GM23338 (cell line): Measurements from ENCODE around the gene SPNS1. TPM values are rescaled to one million over a fixed set of nuclear protein-coding genes. Genes with fewer than 3 reads are reported as not detected.

Source experiments
- ATAC-seq: fragments of 200-7000 bp; cut with Tn5 transposase; 3 replicates; pipeline ENCODE4 v1.9.1; 2020
- DNase-seq: peaks from one replicate; pipeline ENCODE4 v3.0.0-alpha.2; 2015; ENCODE audit warnings: low spot score
- H2AFZ ChIP-seq: fragments of 200-600 bp; sonication (generic); 2 replicates; pipeline ENCODE4 v1.8.0; 2016; ENCODE audit warnings: antibody characterized with exemption, mild to moderate bottlenecking, moderate library complexity
- H3F3A ChIP-seq: fragments of 200-600 bp; sonication (generic); replicated peaks from 2 replicates; pipeline ENCODE4 v1.8.0; 2017; ENCODE audit warnings: antibody characterized with exemption, mixed run types, low read depth
- H3K27ac ChIP-seq: fragments of 200-600 bp; sonication (generic); 2 replicates; pipeline ENCODE4 v1.6.1; 2016; ENCODE audit warnings: low read depth
- H3K27me3 ChIP-seq: fragments of 200-600 bp; sonication (generic); 2 replicates; pipeline ENCODE4 v1.8.0; 2016; ENCODE audit warnings: mild to moderate bottlenecking, mixed run types, moderate library complexity; ENCODE audit not compliant: insufficient read depth
- H3K36me3 ChIP-seq: fragments of 200-600 bp; sonication (generic); 2 replicates; pipeline ENCODE4 v1.8.0; 2016; ENCODE audit warnings: mild to moderate bottlenecking; ENCODE audit not compliant: insufficient read depth
- H3K4me1 ChIP-seq: fragments of 200-600 bp; sonication (generic); 2 replicates; pipeline ENCODE4 v1.8.0; 2016; ENCODE audit warnings: mild to moderate bottlenecking, moderate library complexity; ENCODE audit not compliant: insufficient read depth
- H3K4me2 ChIP-seq: fragments of 200-600 bp; sonication (generic); 2 replicates; pipeline ENCODE4 v1.7.1; 2017; ENCODE audit warnings: mixed run types
- H3K4me3 ChIP-seq: fragments of 200-600 bp; sonication (generic); 2 replicates; pipeline ENCODE4 v1.6.1; 2016; ENCODE audit warnings: mixed run types
- H3K79me2 ChIP-seq: fragments of 200-600 bp; sonication (generic); replicated peaks from 2 replicates; pipeline ENCODE4 v1.8.0; 2017; ENCODE audit warnings: mild to moderate bottlenecking; ENCODE audit not compliant: insufficient read depth
- H3K9me2 ChIP-seq: fragments of 200-600 bp; sonication (generic); 2 replicates; pipeline ENCODE4 v1.8.0; 2017; ENCODE audit not compliant: insufficient read depth
- H4K20me1 ChIP-seq: fragments of 200-600 bp; sonication (generic); replicated peaks from 2 replicates; pipeline ENCODE4 v1.8.0; 2017; ENCODE audit warnings: mild to moderate bottlenecking; ENCODE audit not compliant: insufficient read depth
- H3K27ac Mint-ChIP-seq: 2 replicates; pipeline ENCODE4 v1.8.0; 2020; ENCODE audit warnings: inconsistent platforms, mild to moderate bottlenecking, moderate library complexity, mixed read lengths
- H3K27me3 Mint-ChIP-seq: 3 replicates; pipeline ENCODE4 v1.8.0; 2022; ENCODE audit warnings: low read depth, mild to moderate bottlenecking, moderate library complexity, mixed read lengths, inconsistent platforms; ENCODE audit not compliant: insufficient read depth, poor library complexity
- H3K36me3 Mint-ChIP-seq: 3 replicates; pipeline ENCODE4 v1.8.0; 2021; ENCODE audit warnings: low read depth, mild to moderate bottlenecking, inconsistent platforms, moderate library complexity, mixed read lengths
- H3K4me1 Mint-ChIP-seq: 3 replicates; pipeline ENCODE4 v1.8.0; 2020; ENCODE audit warnings: mild to moderate bottlenecking, inconsistent platforms, mixed read lengths
- H3K4me3 Mint-ChIP-seq: 3 replicates; pipeline ENCODE4 v1.8.0; 2021; ENCODE audit warnings: moderate library complexity, mild to moderate bottlenecking, inconsistent platforms, mixed read lengths
- H3K9me3 Mint-ChIP-seq: 3 replicates; pipeline ENCODE4 v1.8.0; 2020; ENCODE audit warnings: moderate library complexity, mild to moderate bottlenecking, inconsistent platforms, mixed read lengths
- CREB1 ChIP-seq: fragments of 250-450 bp; sonication (Bioruptor Pico); IDR thresholded peaks from 2 replicates; pipeline ENCODE4 v1.5.0; 2020; ENCODE audit warnings: low read depth, mild to moderate bottlenecking, moderate library complexity
- EZH2 ChIP-seq: fragments of 200-600 bp; sonication (generic); IDR thresholded peaks from one replicate; pipeline ENCODE4 v1.8.0; 2017; ENCODE audit warnings: antibody characterized with exemption, mild to moderate bottlenecking, low read depth; ENCODE audit not compliant: unreplicated experiment
- EZH2phosphoT487 ChIP-seq: fragments of 200-600 bp; sonication (generic); IDR thresholded peaks from one replicate; pipeline ENCODE4 v1.8.1; 2018; ENCODE audit warnings: antibody characterized with exemption; ENCODE audit not compliant: unreplicated experiment
- JUNB ChIP-seq: IDR thresholded peaks from one replicate; pipeline ENCODE4 v1.6.1; 2016; ENCODE audit warnings: antibody characterized with exemption; ENCODE audit not compliant: unreplicated experiment
- NANOG ChIP-seq: IDR thresholded peaks from 2 replicates; pipeline ENCODE4 v1.6.1; 2016; ENCODE audit warnings: antibody characterized with exemption, borderline replicate concordance
- POLR2AphosphoS5 ChIP-seq: IDR thresholded peaks from 2 replicates; pipeline ENCODE4 v1.6.1; 2016; ENCODE audit warnings: antibody characterized with exemption, low read depth
- REST ChIP-seq: IDR thresholded peaks from one replicate; pipeline ENCODE4 v1.6.1; 2018; ENCODE audit warnings: antibody characterized with exemption; ENCODE audit not compliant: unreplicated experiment
- STAT1 ChIP-seq: IDR thresholded peaks from one replicate; pipeline ENCODE4 v1.6.1; 2016; ENCODE audit warnings: antibody characterized with exemption; ENCODE audit not compliant: unreplicated experiment
- ZNF114 ChIP-seq: fragments of 250-450 bp; sonication (Bioruptor Pico); IDR thresholded peaks from 2 replicates; pipeline ENCODE4 v1.5.0; 2020; ENCODE audit warnings: mild to moderate bottlenecking, moderate library complexity
- ZNF331 ChIP-seq: fragments of 250-450 bp; sonication (Bioruptor Pico); IDR thresholded peaks from 2 replicates; pipeline ENCODE4 v1.5.0; 2020; ENCODE audit warnings: low read depth, mild to moderate bottlenecking, moderate library complexity
- polyA plus RNA-seq: library from polyadenylated mRNA; unstranded; fragments of >200 nt; fragmentation: Nextera tagmentation; extraction: Ambion mirVana; gene quantifications from 2 replicates; pipeline ENCODE4 v1.2.1, GENCODE V29; 2016
- total RNA-seq: library from RNA; depleted of rRNA; stranded (reverse); fragments of >200 nt; shearing (Covaris generic); gene quantifications from 2 replicates; pipeline ENCODE4 v1.2.3, GENCODE V29; 2014
- TF ChIP-seq, protein P1 (sequence below): fragments of 250-450 bp; sonication (Bioruptor Pico); IDR thresholded peaks from 2 replicates; pipeline ENCODE4 v1.5.0; 2020; ENCODE audit warnings: mild to moderate bottlenecking, moderate library complexity
- TF ChIP-seq, protein P2 (sequence below): IDR thresholded peaks from 2 replicates; pipeline ENCODE4 v1.6.1; 2016; ENCODE audit warnings: antibody characterized with exemption
- TF ChIP-seq, protein P3 (sequence below), 2 experiments: fragments of 200-600 bp in 1 of 2; sonication (generic) in 1 of 2; conservative IDR thresholded peaks; 2 replicates each; pipeline versions ENCODE4 v1.5.1 to v1.6.1; 2016 to 2017; ENCODE audit warnings: antibody characterized with exemption in 2 of 2, low read depth in 2 of 2, mild to moderate bottlenecking in 2 of 2, moderate library complexity in 1 of 2

SPNS1 gene
- total and polyA plus RNA-seq, 2 experiments from 2014 or later: 37.2 to 48.5 TPM

- no peak for TF ChIP-seq CREB1 (CRISPR knock-in tag)
- no peak for TF ChIP-seq REST
- TF ChIP-seq NANOG: no peak
- TF ChIP-seq, protein P1, sequence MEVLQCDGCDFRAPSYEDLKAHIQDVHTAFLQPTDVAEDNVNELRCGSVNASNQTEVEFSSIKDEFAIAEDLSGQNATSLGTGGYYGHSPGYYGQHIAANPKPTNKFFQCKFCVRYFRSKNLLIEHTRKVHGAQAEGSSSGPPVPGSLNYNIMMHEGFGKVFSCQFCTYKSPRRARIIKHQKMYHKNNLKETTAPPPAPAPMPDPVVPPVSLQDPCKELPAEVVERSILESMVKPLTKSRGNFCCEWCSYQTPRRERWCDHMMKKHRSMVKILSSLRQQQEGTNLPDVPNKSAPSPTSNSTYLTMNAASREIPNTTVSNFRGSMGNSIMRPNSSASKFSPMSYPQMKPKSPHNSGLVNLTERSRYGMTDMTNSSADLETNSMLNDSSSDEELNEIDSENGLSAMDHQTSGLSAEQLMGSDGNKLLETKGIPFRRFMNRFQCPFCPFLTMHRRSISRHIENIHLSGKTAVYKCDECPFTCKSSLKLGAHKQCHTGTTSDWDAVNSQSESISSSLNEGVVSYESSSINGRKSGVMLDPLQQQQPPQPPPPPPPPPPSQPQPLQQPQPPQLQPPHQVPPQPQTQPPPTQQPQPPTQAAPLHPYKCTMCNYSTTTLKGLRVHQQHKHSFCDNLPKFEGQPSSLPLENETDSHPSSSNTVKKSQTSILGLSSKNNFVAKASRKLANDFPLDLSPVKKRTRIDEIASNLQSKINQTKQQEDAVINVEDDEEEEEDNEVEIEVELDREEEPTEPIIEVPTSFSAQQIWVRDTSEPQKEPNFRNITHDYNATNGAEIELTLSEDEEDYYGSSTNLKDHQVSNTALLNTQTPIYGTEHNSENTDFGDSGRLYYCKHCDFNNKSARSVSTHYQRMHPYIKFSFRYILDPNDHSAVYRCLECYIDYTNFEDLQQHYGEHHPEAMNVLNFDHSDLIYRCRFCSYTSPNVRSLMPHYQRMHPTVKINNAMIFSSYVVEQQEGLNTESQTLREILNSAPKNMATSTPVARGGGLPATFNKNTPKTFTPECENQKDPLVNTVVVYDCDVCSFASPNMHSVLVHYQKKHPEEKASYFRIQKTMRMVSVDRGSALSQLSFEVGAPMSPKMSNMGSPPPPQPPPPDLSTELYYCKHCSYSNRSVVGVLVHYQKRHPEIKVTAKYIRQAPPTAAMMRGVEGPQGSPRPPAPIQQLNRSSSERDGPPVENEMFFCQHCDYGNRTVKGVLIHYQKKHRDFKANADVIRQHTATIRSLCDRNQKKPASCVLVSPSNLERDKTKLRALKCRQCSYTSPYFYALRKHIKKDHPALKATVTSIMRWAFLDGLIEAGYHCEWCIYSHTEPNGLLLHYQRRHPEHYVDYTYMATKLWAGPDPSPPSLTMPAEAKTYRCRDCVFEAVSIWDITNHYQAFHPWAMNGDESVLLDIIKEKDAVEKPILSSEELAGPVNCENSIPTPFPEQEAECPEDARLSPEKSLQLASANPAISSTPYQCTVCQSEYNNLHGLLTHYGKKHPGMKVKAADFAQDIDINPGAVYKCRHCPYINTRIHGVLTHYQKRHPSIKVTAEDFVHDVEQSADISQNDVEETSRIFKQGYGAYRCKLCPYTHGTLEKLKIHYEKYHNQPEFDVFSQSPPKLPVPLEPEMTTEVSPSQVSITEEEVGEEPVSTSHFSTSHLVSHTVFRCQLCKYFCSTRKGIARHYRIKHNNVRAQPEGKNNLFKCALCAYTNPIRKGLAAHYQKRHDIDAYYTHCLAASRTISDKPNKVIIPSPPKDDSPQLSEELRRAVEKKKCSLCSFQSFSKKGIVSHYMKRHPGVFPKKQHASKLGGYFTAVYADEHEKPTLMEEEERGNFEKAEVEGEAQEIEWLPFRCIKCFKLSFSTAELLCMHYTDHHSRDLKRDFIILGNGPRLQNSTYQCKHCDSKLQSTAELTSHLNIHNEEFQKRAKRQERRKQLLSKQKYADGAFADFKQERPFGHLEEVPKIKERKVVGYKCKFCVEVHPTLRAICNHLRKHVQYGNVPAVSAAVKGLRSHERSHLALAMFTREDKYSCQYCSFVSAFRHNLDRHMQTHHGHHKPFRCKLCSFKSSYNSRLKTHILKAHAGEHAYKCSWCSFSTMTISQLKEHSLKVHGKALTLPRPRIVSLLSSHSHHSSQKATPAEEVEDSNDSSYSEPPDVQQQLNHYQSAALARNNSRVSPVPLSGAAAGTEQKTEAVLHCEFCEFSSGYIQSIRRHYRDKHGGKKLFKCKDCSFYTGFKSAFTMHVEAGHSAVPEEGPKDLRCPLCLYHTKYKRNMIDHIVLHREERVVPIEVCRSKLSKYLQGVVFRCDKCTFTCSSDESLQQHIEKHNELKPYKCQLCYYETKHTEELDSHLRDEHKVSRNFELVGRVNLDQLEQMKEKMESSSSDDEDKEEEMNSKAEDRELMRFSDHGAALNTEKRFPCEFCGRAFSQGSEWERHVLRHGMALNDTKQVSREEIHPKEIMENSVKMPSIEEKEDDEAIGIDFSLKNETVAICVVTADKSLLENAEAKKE (CRISPR knock-in tag): no peak
- TF ChIP-seq STAT1: no peak
- no peak for TF ChIP-seq JUNB
- TF ChIP-seq ZNF114: no peak
- TF ChIP-seq EZH2phosphoT487: no peak
- no peak for TF ChIP-seq ZNF331 (CRISPR knock-in tag)
- TF ChIP-seq, protein P2, sequence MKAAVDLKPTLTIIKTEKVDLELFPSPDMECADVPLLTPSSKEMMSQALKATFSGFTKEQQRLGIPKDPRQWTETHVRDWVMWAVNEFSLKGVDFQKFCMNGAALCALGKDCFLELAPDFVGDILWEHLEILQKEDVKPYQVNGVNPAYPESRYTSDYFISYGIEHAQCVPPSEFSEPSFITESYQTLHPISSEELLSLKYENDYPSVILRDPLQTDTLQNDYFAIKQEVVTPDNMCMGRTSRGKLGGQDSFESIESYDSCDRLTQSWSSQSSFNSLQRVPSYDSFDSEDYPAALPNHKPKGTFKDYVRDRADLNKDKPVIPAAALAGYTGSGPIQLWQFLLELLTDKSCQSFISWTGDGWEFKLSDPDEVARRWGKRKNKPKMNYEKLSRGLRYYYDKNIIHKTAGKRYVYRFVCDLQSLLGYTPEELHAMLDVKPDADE: no peak
- TF ChIP-seq, protein P3, sequence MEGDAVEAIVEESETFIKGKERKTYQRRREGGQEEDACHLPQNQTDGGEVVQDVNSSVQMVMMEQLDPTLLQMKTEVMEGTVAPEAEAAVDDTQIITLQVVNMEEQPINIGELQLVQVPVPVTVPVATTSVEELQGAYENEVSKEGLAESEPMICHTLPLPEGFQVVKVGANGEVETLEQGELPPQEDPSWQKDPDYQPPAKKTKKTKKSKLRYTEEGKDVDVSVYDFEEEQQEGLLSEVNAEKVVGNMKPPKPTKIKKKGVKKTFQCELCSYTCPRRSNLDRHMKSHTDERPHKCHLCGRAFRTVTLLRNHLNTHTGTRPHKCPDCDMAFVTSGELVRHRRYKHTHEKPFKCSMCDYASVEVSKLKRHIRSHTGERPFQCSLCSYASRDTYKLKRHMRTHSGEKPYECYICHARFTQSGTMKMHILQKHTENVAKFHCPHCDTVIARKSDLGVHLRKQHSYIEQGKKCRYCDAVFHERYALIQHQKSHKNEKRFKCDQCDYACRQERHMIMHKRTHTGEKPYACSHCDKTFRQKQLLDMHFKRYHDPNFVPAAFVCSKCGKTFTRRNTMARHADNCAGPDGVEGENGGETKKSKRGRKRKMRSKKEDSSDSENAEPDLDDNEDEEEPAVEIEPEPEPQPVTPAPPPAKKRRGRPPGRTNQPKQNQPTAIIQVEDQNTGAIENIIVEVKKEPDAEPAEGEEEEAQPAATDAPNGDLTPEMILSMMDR (conservative IDR thresholded peaks at IDR 0.05; ENCODE audit: low read depth in 2 of 2): no peak
- TF ChIP-seq POLR2AphosphoS5: no peak
- TF ChIP-seq EZH2: no peak
- no peak for DNase-seq
- Histone ChIP-seq H3K4me1 (no peaks in the 10 kb centered on the region), H3K4me3 (no peak overlapping the region), H2AFZ (no peak overlapping the region), H3K27ac (no peak overlapping the region), H3K27me3 (no peaks in the 10 kb centered on the region), H3K79me2 (no peaks in the 10 kb centered on the region), H4K20me1 (no peaks in the 10 kb centered on the region), H3K36me3 (no peaks in the 10 kb centered on the region), H3K4me2 (no peak overlapping the region), H3F3A (no peaks in the 10 kb centered on the region), H3K9me2 (no peaks in the 10 kb centered on the region)
- Mint-ChIP-seq H3K4me3 (no peak overlapping the region), H3K27me3 (peaks cover 3% of the 10 kb centered on the region), H3K27ac (no peak overlapping the region), H3K36me3 (no peaks in the 10 kb centered on the region), H3K9me3 (peaks cover 3% of the 10 kb centered on the region; the same call in 1 of the 3 replicates), H3K4me1 (no peaks in the 10 kb centered on the region)
- ATAC-seq: no peak
These were observed 25.0 kb downstream of the SPNS1 start for GRCh38 chr16:28999577-28999976.
